Measurements from ENCODE around the gene IPPK.

- no peak for TF ChIP-seq CTCF (IDR thresholded peaks at IDR 0.05)
- TF ChIP-seq POLR2A (IDR thresholded peaks at IDR 0.05) = no peak
Observed at GRCh38 chr9:92607773-92608172, 62.2 kb downstream of the IPPK start.
